AG09319 (cell line): ENCODE measurements around the gene FDPS.

Source experiments
- DNase-seq: peaks from one replicate; pipeline ENCODE4 v3.0.0-alpha.2; 2010; ENCODE audit warnings: low read depth; ENCODE audit errors: extremely low read depth
- TF ChIP-seq, protein P1 (sequence below): IDR thresholded peaks from 2 replicates; pipeline ENCODE4 v1.5.1; 2011; ENCODE audit warnings: low read depth, mild to moderate bottlenecking, inconsistent platforms, low read length, moderate library complexity

FDPS gene

DNA sequence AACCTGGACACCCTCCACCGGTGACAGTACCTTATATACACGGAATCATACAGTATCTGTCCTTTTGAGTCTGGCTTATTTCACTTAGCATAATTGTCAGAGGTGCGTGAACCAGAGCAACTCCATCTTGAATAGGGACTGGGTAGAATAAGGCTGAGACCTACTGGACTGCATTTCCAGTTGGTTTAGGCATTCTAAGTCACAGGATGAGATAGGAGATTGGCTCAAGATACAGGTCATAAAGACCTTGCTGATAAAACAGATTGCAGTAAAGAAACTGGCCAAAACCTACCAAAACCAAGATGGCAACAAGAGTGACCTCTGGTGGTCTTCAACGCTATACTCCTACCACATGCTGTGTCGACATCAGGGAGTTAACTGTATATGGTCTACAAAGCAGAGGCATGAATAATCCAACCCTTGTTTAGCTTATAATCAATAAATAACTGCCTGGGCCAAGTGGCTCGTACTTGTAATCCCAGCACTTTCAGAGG is 1.4 kb upstream of the FDPS start:
- peak; percentile 28 for DNase-seq
- TF ChIP-seq, protein P1, sequence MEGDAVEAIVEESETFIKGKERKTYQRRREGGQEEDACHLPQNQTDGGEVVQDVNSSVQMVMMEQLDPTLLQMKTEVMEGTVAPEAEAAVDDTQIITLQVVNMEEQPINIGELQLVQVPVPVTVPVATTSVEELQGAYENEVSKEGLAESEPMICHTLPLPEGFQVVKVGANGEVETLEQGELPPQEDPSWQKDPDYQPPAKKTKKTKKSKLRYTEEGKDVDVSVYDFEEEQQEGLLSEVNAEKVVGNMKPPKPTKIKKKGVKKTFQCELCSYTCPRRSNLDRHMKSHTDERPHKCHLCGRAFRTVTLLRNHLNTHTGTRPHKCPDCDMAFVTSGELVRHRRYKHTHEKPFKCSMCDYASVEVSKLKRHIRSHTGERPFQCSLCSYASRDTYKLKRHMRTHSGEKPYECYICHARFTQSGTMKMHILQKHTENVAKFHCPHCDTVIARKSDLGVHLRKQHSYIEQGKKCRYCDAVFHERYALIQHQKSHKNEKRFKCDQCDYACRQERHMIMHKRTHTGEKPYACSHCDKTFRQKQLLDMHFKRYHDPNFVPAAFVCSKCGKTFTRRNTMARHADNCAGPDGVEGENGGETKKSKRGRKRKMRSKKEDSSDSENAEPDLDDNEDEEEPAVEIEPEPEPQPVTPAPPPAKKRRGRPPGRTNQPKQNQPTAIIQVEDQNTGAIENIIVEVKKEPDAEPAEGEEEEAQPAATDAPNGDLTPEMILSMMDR: peak; percentile 37

DNA sequence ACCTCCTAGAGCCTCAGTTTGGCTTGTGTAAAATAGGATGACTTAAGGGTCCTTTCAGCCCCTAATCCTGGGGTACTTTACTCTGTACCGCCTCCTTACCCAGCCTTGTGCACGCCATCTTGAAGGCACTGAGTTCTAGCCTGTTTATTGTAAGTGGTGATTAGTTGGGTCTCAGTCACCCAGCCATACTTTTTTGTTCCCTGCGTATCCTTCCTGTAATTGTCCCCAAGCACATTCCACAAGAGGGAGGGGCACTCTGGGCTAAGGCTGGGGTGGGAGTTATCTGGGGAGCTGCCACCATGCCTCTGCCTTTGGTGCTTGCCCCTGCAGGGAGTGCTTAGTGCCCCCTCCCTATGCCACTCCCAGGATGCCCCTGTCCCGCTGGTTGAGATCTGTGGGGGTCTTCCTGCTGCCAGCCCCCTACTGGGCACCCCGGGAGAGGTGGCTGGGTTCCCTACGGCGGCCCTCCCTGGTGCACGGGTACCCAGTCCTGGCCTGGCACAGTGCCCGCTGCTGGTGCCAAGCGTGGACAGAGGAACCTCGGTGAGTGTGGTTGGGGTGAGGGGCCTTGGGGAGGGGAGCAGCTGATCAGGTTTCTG is 856 bp downstream of the FDPS start:
- TF ChIP-seq, protein P1: no peak
- DNase-seq: no peak

DNA sequence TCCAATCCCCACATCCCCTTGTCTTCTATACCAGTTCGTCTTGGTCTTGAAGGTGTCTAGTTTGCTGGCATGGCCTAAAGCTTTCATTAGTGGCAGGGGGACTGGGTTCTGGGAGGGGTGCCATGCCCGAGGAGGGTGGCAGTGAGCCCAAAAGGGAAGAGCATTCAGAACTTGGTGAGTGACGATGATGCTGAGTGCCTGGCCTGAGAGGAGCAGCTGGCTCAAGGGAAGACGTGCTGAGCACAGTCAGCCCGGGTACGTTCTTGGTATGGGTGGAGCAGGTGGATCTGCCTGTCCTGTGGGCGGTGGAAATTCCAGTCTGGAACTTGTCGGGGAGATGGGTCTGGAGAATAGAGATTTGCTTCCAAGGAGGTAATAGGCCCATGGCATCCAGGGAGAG is 4.6 kb downstream of the FDPS start:
- no peak for DNase-seq
- TF ChIP-seq, protein P1: no peak

DNA sequence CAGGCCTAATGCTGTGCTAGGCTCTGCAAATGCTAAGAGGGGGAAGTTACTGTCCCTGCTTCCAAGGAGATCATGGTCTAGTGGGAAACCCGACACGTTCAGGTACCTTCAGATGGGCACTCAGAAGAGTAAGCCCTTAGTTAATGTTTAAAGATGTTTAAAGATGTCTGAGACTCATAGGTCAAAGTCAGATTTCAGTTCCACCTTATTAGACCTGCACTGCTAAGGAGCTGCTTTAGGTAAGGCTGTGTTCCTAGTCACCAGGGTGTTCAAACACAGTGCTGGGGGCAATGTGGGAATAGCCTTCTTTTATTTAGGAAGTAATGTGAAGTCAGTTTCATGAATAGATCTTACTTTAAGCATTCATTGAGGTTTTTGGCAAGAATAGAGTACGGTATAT is 8.3 kb downstream of the FDPS start:
- no peak for DNase-seq
- TF ChIP-seq, protein P1: no peak

DNA sequence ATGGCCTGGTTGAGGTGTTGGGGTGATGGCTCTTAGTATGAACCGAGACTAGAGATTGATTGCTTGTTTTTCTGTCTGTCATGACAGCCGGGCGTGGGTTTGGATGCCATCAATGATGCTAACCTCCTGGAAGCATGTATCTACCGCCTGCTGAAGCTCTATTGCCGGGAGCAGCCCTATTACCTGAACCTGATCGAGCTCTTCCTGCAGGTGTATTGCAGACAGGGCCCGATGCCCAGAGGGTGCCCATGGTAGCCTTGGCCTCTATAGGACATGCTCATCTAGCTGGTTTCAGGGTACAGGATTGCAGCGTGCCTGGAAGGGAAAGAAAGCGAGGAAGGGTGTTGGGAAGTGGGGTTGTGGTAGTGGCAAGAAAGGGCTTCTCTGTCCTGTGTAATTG is 9.4 kb downstream of the FDPS start:
- TF ChIP-seq, protein P1: no peak
- DNase-seq: no peak

DNA sequence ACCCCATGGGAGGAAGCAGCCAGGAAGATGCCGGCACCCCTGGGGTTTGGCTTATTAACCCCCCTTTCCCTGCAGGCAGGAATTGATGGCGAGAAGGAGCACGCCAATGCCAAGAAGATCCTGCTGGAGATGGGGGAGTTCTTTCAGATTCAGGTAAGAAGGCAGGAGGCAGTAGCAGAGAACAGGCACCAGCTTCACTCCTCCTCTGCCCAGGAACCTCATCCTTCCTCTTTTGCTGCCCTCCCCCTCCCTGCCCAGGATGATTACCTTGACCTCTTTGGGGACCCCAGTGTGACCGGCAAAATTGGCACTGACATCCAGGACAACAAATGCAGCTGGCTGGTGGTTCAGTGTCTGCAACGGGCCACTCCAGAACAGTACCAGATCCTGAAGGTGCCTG is 10.9 kb downstream of the FDPS start:
- DNase-seq: no peak

DNA sequence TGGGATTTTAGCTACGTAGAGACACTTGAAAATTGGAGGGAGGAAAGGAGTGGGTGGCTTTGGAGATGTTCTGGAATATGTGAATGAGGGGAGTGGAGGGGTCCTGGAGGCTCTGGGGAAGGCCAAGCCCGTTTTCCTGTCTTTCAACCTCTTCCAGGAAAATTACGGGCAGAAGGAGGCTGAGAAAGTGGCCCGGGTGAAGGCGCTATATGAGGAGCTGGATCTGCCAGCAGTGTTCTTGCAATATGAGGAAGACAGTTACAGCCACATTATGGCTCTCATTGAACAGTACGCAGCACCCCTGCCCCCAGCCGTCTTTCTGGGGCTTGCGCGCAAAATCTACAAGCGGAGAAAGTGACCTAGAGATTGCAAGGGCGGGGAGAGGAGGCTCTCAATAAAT is 11.6 kb downstream of the FDPS start:
- no peak for DNase-seq
- TF ChIP-seq, protein P1: no peak

More for the DNA sequence above, 10.9 kb downstream of the FDPS start:
- TF ChIP-seq, protein P1: no peak
